ENCODE data around the gene ADGRL3. TPM values are rescaled to one million over a fixed set of nuclear protein-coding genes. Genes with fewer than 3 reads are reported as not detected.

Gene ADGRL3
- total RNA-seq, 3 donors from 2014 or later (not counting 1 experiment from before 2014, with no cell fraction given): not detected

- Histone ChIP-seq H3K4me3 (ENCODE audit: low read length) (no peak overlapping the region), H3K9me3 (ENCODE audit: control insufficient read depth, insufficient read depth, low read length) (no peaks in the 10 kb centered on the region), H3K36me3 (ENCODE audit: control insufficient read depth, insufficient read depth, low read length) (no peaks in the 10 kb centered on the region), H3K4me1 (ENCODE audit: control insufficient read depth, insufficient read depth, low read length) (no peaks in the 10 kb centered on the region), H3K27me3 (ENCODE audit: control insufficient read depth, insufficient read depth, low read length) (no peaks in the 10 kb centered on the region), H3K27ac (ENCODE audit: low read length) (no peak overlapping the region)
- Mint-ChIP-seq H3K4me3 (no peak overlapping the region), H3K36me3 (no peaks in the 10 kb centered on the region), H3K9me3 (peaks cover 5 to 12% of the 10 kb centered on the region in 2 donors), H3K27me3 (ENCODE audit: low read depth in 2 of 2) (no peaks in the 10 kb centered on the region), H3K27ac (no peak overlapping the region), H3K4me1 (no peaks in the 10 kb centered on the region)
- WGBS (ENCODE audit: insufficient coverage): no CpG with 5 or more reads among the region's 1 CpG
- no peak for TF ChIP-seq CTCF (IDR thresholded peaks at IDR 0.05)
- DNase-seq (no peak), ATAC-seq (no peak)
- intact Hi-C loops (cut with micrococcal nuclease): no loop called here
These were observed 915.1 kb downstream of the ADGRL3 start for GRCh38 chr4:62115216-62115615.

GRCh38 chr4:62117886-62118285 lies 917.8 kb downstream of the ADGRL3 start:
- TF ChIP-seq CTCF (IDR thresholded peaks at IDR 0.05): no peak
- Mint-ChIP-seq H3K4me1 (no peaks in the 10 kb centered on the region), H3K9me3 (peaks cover 7 to 13% of the 10 kb centered on the region in 2 donors), H3K36me3 (no peaks in the 10 kb centered on the region), H3K27ac (no peak overlapping the region), H3K27me3 (ENCODE audit: low read depth in 2 of 2) (no peaks in the 10 kb centered on the region), H3K4me3 (no peak overlapping the region)
- 98% methylated on average over 2 of the region's 2 CpGs for WGBS (ENCODE audit: insufficient coverage)
- no peak for DNase-seq
- intact Hi-C loops (cut with micrococcal nuclease): no loop called here
- no peaks in the 10 kb centered on the region for H3K27me3 ChIP-seq (ENCODE audit: control insufficient read depth, insufficient read depth, low read length)
- no peak overlapping the region for H3K4me3 ChIP-seq (ENCODE audit: low read length)
- H3K9me3 ChIP-seq (ENCODE audit: control insufficient read depth, insufficient read depth, low read length): no peaks in the 10 kb centered on the region
- H3K36me3 ChIP-seq (ENCODE audit: control insufficient read depth, insufficient read depth, low read length): no peaks in the 10 kb centered on the region
- ATAC-seq: no peak
- H3K4me1 ChIP-seq (ENCODE audit: control insufficient read depth, insufficient read depth, low read length): no peaks in the 10 kb centered on the region
- H3K27ac ChIP-seq (ENCODE audit: low read length): no peak overlapping the region

- DNase-seq: no peak
- H3K27ac Mint-ChIP-seq: no peak overlapping the region
- Histone ChIP-seq H3K9me3 (ENCODE audit: control insufficient read depth, insufficient read depth, low read length) (no peaks in the 10 kb centered on the region), H3K4me1 (ENCODE audit: control insufficient read depth, insufficient read depth, low read length) (no peaks in the 10 kb centered on the region), H3K4me3 (ENCODE audit: low read length) (no peak overlapping the region), H3K27ac (ENCODE audit: low read length) (no peak overlapping the region), H3K36me3 (ENCODE audit: control insufficient read depth, insufficient read depth, low read length) (no peaks in the 10 kb centered on the region), H3K27me3 (ENCODE audit: control insufficient read depth, insufficient read depth, low read length) (no peaks in the 10 kb centered on the region)
- H3K9me3 Mint-ChIP-seq: peaks cover 7 to 13% of the 10 kb centered on the region in 2 donors
- intact Hi-C loops (cut with micrococcal nuclease): no loop called here
- no peaks in the 10 kb centered on the region for H3K27me3 Mint-ChIP-seq (ENCODE audit: low read depth in 2 of 2)
- no peaks in the 10 kb centered on the region for H3K4me1 Mint-ChIP-seq
- TF ChIP-seq CTCF (IDR thresholded peaks at IDR 0.05): no peak
- no peak overlapping the region for H3K4me3 Mint-ChIP-seq
- WGBS (ENCODE audit: insufficient coverage): 88% methylated on average over 1 of the region's 2 CpGs
- H3K36me3 Mint-ChIP-seq: no peaks in the 10 kb centered on the region
- ATAC-seq: no peak
These were observed 918.4 kb downstream of the ADGRL3 start for GRCh38 chr4:62118558-62118957.

GRCh38 chr4:62119195-62119594 lies 919.1 kb downstream of the ADGRL3 start:
- H3K4me3 ChIP-seq (ENCODE audit: low read length): no peak overlapping the region
- Mint-ChIP-seq H3K9me3 (peaks cover 5 to 9% of the 10 kb centered on the region in 2 donors), H3K4me3 (no peak overlapping the region)

More at GRCh38 chr4:62119195-62119594, 919.1 kb downstream of the ADGRL3 start:
- Mint-ChIP-seq H3K27me3 (ENCODE audit: low read depth in 2 of 2) (no peaks in the 10 kb centered on the region), H3K36me3 (peaks cover 2% of the 10 kb centered on the region), H3K4me1 (no peaks in the 10 kb centered on the region), H3K27ac (no peak overlapping the region)
- intact Hi-C loops (cut with micrococcal nuclease): no loop called here
- no peaks in the 10 kb centered on the region for H3K9me3 ChIP-seq (ENCODE audit: control insufficient read depth, insufficient read depth, low read length)
- H3K36me3 ChIP-seq (ENCODE audit: control insufficient read depth, insufficient read depth, low read length): no peaks in the 10 kb centered on the region
- no peaks in the 10 kb centered on the region for H3K27me3 ChIP-seq (ENCODE audit: control insufficient read depth, insufficient read depth, low read length)
- no peak for DNase-seq
- no peak overlapping the region for H3K27ac ChIP-seq (ENCODE audit: low read length)
- TF ChIP-seq CTCF (IDR thresholded peaks at IDR 0.05): no peak
- no peaks in the 10 kb centered on the region for H3K4me1 ChIP-seq (ENCODE audit: control insufficient read depth, insufficient read depth, low read length)
- ATAC-seq: no peak
